ENCODE results near the gene AKR7A2.
"Not testable (repeated sequence)": the region's sequence is repeated elsewhere in the genome, so short reads cannot be mapped to it uniquely, and the experiment has no call there.

Gene AKR7A2

GRCh38 chr1:19324665-19324990 is 12.7 kb upstream of the AKR7A2 start:
- no peak for DNase-seq

DNA sequence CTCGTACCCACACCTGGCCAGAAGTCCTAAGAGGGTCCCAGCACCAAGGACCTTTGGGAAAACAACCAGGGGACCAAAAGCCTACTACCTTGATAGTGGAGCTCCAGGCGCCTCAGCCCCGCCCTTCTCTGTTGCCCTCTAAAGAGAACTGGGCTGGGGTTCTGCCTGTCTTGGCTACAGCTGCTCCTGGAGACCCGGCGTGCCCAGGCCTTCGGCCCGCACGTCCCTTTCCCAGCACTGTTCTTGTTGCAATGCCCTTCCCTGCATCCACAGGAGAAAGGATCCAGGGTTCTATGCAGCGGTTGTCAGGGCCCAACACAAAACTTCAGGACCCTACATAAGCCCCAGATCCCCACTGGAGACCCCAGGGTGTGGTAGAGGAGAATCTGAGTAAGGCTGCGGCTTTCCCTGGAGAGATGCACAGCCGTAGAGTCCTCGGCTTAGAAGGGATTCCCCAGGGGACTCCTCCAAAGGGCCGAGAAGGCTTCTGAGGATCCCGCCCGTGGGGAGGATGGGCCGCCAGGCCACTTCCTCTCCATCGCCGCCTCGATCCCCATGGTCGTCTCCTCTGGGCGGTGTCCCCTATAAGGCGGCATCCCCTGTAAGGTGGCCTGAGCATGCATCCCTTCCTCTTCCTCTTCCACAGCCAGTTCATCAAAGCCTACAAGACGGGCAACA is 12.2 kb upstream of the AKR7A2 start:
- no peak for DNase-seq

DNA sequence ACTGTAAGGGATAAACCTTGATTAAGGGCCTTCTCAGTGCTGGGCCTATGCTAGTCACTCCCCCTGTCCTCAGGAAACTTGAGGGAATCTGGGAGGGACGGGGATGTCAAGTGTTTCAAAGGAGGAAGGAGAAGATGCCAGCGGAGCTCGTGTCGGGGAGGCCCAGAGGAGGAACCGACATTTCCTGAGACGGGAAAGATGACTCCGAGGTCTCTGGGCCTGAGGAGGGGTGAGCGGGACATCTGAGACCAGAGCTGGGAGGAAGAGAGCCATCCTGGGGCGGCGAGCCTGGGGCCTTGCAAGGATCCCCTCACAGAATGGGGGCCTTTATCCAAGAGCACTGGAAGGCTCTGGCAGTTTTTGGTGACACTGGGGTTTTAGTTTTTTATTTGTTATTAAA is 10.5 kb upstream of the AKR7A2 start:
- no peak for DNase-seq

DNA sequence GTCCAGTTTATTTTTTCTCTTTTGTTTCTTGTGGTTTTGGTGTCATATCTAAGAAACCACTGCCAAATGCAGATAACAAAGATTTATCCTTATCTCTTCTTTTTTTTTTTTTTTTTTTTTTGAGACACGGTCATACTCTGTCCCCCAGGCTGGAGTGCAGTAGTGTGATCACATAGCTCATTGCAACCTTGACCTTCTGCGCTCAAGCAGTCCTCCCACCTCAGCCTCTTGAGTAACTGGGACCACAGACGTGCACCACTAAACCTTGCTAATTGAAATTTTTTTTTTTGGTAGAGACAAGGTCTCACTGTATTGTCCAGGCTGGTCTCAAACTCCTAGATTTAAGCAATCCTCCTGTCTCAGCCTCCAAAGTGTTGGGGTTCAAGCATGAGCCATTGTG is 9.1 kb upstream of the AKR7A2 start:
- no peak for DNase-seq

GRCh38 chr1:19319196-19319595 is 7.3 kb upstream of the AKR7A2 start:
- DNase-seq: no peak

- no peak for DNase-seq
Measured at GRCh38 chr1:19317126-19317910, 5.4 kb upstream of the AKR7A2 start.

- DNase-seq: no peak
Measured at GRCh38 chr1:19315378-19316198, 3.6 kb upstream of the AKR7A2 start.

- DNase-seq: no peak
Measured at GRCh38 chr1:19313961-19314882, 2.3 kb upstream of the AKR7A2 start.

GRCh38 chr1:19313636-19313959 is 1.7 kb upstream of the AKR7A2 start:
- no peak for DNase-seq

- DNase-seq: peak; percentile 25
Measured at GRCh38 chr1:19312782-19313635, 1.1 kb upstream of the AKR7A2 start.

DNA sequence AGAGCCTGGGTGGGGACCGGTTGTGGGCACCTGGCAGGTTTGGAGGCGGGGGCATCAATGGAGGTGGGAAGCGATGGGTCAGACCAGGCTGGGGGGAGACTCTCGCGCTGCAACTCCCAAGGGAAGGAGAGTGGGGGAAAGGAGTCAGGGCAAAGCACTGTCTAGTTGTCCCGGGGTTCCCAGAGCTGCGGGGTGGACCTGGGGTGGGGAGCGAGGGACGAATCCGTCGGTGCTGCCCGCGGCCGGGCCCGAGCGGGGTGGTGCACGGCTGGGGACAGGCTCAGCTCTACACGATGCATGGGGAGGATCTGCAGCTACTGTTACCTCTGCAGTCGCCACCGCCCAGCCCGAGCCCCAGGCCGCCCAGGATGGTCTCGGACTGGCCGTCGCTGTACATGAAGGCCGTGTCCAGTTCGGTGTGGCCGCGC is 427 bp downstream of the AKR7A2 start:
- DNase-seq: peak; percentile 13

- no peak for DNase-seq
Measured at GRCh38 chr1:19310720-19311502, 1.0 kb downstream of the AKR7A2 start.

DNA sequence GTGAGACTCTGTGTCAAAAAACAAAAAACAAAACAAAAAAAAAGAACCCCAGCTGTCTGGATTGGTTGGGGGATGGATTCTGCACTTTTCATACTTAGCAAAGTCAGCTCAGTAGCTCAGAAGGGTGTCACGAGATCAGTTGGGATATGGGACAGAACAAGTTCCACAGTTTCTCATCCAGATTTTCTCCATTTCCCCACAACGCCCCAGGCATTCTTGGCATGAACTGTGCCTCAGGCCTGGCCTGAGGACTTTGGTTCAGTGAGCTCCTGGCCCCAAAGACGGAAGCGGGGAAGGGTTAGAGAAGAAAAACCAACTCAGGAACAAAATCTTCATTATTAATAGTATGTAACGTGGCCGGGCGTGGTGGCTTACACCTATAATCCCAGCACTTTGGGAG is 1.9 kb downstream of the AKR7A2 start:
- DNase-seq: no peak

- no peak for DNase-seq
Measured at GRCh38 chr1:19309123-19309813, 2.7 kb downstream of the AKR7A2 start.

- DNase-seq: no peak
Measured at GRCh38 chr1:19308509-19308907, 3.4 kb downstream of the AKR7A2 start.

DNA sequence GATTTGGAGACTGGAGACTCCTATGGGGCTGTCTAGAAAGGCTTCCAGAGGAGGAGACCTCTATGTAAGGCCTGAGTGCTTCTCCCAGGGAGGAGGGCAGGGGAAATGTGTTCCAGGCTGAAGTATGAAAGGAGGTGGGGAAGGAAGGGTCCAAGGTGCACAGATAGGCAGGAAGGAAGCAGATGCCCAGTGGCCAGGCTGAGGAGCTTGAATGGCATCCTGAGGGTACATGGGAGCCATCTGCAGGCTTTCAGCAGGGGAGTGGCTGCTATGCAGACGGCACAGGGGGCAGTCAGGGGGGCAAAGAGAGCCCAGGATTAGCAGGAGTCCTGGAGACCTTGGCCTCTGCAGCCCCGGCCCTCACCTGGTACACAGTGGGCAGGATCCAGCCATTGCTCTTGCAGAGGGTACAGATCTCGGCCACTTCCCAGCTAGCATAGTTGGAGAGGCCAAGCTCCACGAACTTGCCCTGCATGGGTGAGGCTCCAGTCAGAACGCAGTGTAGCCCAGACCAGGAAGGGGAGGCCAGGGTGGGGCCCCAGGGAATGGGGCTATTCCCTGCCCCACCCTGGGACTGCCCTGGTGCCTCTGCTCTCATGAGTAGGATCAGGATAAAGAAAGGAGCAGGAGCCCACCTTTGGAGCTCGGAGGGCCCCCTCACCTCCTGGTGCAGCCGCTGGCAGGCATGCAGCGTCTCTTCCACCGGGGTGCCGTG is 4.0 kb downstream of the AKR7A2 start:
- DNase-seq: no peak

DNA sequence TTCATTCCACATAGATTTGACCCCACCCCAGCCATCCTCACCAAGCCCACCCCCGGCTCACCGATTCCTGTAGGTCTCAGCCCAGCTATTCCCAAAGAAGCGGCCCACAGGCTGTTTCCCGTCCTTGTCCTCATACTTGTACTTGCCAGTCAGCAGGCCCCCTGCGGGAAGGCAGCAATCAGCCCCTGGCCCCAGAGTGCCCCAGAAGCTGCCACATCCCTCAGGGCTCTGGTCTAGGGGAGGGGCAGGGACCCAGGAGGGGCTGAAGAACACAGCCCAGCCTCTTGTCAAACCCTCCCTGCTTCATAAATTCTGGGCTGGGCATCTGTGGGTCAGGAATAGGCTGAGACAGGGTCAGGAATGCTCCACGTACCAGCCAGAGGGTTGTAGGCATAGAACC is 5.0 kb downstream of the AKR7A2 start:
- DNase-seq: no peak

GRCh38 chr1:19305880-19306279 is 6.1 kb downstream of the AKR7A2 start:
- DNase-seq: no peak

DNA sequence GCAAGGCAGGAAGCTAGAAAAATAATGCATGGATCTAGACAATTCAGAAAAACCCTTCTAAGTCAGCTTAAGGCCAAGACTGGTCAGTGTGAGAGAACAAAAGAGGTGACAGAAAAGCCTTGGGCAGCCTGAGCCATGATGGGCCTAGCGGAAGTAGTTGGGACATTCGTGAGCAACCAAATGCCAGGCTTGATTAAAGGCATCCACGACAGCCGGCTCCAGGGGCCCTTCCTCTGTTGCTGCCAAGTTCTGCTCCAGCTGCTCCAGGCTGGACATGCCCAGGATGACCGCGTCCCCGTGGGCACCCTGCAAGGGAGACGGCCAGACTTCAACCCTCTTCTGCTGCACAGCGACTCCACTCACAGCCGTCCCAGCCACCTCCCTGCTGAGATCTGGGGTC is 7.9 kb downstream of the AKR7A2 start:
- not testable (repeated sequence) for DNase-seq

- no peak for DNase-seq
Measured at GRCh38 chr1:19300211-19300610, 11.7 kb downstream of the AKR7A2 start.

All from activated CD4-positive, alpha-beta T cell treated with anti-CD3 and anti-CD28 coated beads, Interleukin-2, Interleukin-6, amounts not matched to agents 100 ng/mL and 50 ng/mL, durations not matched to agents 16 hours and 8 hours (primary cell).